Brain microvascular endothelial cell (primary cell): ENCODE data around the gene IKZF1.

Source experiments
- DNase-seq: peaks from one replicate; pipeline ENCODE4 v3.0.0-alpha.2; 2020
- H3K27ac ChIP-seq: fragments of 250-450 bp; sonication (Bioruptor Pico); 2 replicates; pipeline ENCODE4 v1.5.1; 2020; ENCODE audit warnings: mild to moderate bottlenecking, moderate library complexity
- H3K27me3 ChIP-seq: fragments of 250-450 bp; sonication (Bioruptor Pico); replicated peaks from 2 replicates; pipeline ENCODE4 v1.5.1; 2020; ENCODE audit warnings: mild to moderate bottlenecking
- H3K36me3 ChIP-seq: fragments of 250-450 bp; sonication (Bioruptor Pico); replicated peaks from 2 replicates; pipeline ENCODE4 v1.5.1; 2020; ENCODE audit warnings: mild to moderate bottlenecking
- H3K4me3 ChIP-seq: 2 replicates; pipeline ENCODE4 v1.5.1; 2011; ENCODE audit warnings: low read depth, mild to moderate bottlenecking, control low read depth, low read length, moderate library complexity
- CTCF ChIP-seq: IDR thresholded peaks from 2 replicates; pipeline ENCODE4 v1.5.1; 2011; ENCODE audit warnings: low read depth, mild to moderate bottlenecking, moderate library complexity, low read length, control low read depth, inconsistent platforms; ENCODE audit errors: missing control alignments
- in situ Hi-C: cut with HindIII; loops from 2 replicates; pipeline ENCODE4 v1.10.0; 2017; ENCODE audit warnings: low sequenced_read_pairs, low pct_ligation_motif_present

IKZF1 gene

GRCh38 chr7:50356945-50357268, 52.4 kb downstream of the IKZF1 start:
- no peak for TF ChIP-seq CTCF
- H3K36me3 ChIP-seq: no peaks in the 10 kb centered on the region

GRCh38 chr7:50357426-50357825, 52.9 kb downstream of the IKZF1 start:
- Histone ChIP-seq H3K36me3 (no peaks in the 10 kb centered on the region), H3K27ac (no peak overlapping the region), H3K27me3 (no peaks in the 10 kb centered on the region), H3K4me3 (no peak overlapping the region)
- DNase-seq: no peak
- no peak for TF ChIP-seq CTCF
- in situ Hi-C loops: no loop called here

More at GRCh38 chr7:50356945-50357268, 52.4 kb downstream of the IKZF1 start:
- no peak overlapping the region for H3K4me3 ChIP-seq
- in situ Hi-C loops: no loop called here
- no peaks in the 10 kb centered on the region for H3K27me3 ChIP-seq
- DNase-seq: no peak
- H3K27ac ChIP-seq: no peak overlapping the region

GRCh38 chr7:50358041-50358705, 53.7 kb downstream of the IKZF1 start:
- no peak for DNase-seq
- TF ChIP-seq CTCF: no peak
- no peaks in the 10 kb centered on the region for H3K36me3 ChIP-seq
- in situ Hi-C loops: no loop called here
- no peak overlapping the region for H3K4me3 ChIP-seq
- no peaks in the 10 kb centered on the region for H3K27me3 ChIP-seq
- no peak overlapping the region for H3K27ac ChIP-seq

- TF ChIP-seq CTCF: no peak
- Histone ChIP-seq H3K36me3 (no peaks in the 10 kb centered on the region), H3K27ac (no peak overlapping the region), H3K4me3 (no peak overlapping the region), H3K27me3 (no peaks in the 10 kb centered on the region)
- no peak for DNase-seq
- in situ Hi-C loops: no loop called here
Observed at GRCh38 chr7:50358779-50359178, 54.3 kb downstream of the IKZF1 start.

GRCh38 chr7:50359258-50359994, 54.9 kb downstream of the IKZF1 start:
- no peaks in the 10 kb centered on the region for H3K36me3 ChIP-seq
- no peak overlapping the region for H3K27ac ChIP-seq
- H3K4me3 ChIP-seq: no peak overlapping the region
- no peaks in the 10 kb centered on the region for H3K27me3 ChIP-seq
- in situ Hi-C loops: no loop called here
- DNase-seq: no peak
- no peak for TF ChIP-seq CTCF
